Endothelial cell of umbilical vein (primary cell): ENCODE data around the gene CBFA2T3. TPM values are rescaled to one million over a fixed set of nuclear protein-coding genes. Genes with fewer than 3 reads are reported as not detected.

Source experiments
- BruUV-seq: library from RNA; stranded (reverse); fragments of 400-500 nt; replicated peaks from 2 replicates; lab custom pipeline; 2021; lab: Mats Ljungman, UMichigan
- CTCF ChIA-PET: fragments of 300-600, 350-600 bp; sonication (Branson Sonifier 250); formaldehyde crosslinking; loops from one replicate; lab custom pipeline; 2021; ENCODE audit warnings: antibody characterized with exemption, inconsistent platforms; lab: Charles Lee
- POLR2A ChIA-PET: fragments of 300-600, 350-600 bp; sonication (Branson Sonifier 250); formaldehyde crosslinking; loops from one replicate; lab custom pipeline; 2021; ENCODE audit warnings: antibody characterized with exemption, inconsistent platforms; lab: Charles Lee
- DNase-seq: peaks from one replicate; pipeline ENCODE4 v3.0.0-alpha.2; 2011; ENCODE audit warnings: low read depth, low spot score
- FAIRE-seq: peaks from 2 replicates; lab custom pipeline; 2011; peaks lifted over from hg19 to GRCh38; lab: Jason Lieb, UNC
- H2AFZ ChIP-seq: 2 replicates; pipeline ENCODE4 v1.6.0; 2012; ENCODE audit warnings: low read depth, low read length, control low read depth, inconsistent platforms
- H3K27ac ChIP-seq: 2 replicates; pipeline ENCODE4 v1.5.1; 2011; ENCODE audit warnings: low read depth, mild to moderate bottlenecking, control low read depth, low read length, moderate library complexity; ENCODE audit not compliant: insufficient read depth
- H3K27me3 ChIP-seq, 2 experiments: 2 replicates each; pipeline versions ENCODE4 v1.6.0 to v1.6.1; 2011; ENCODE audit warnings: low read length in 2 of 2, mixed read lengths in 1 of 2; ENCODE audit not compliant: control insufficient read depth in 2 of 2, insufficient read depth in 2 of 2
- H3K36me3 ChIP-seq, 2 experiments: 2 replicates in 1 of 2; 3 replicates in 1 of 2; pipeline ENCODE4 v1.5.1; 2011; ENCODE audit warnings: low read length in 2 of 2, mild to moderate bottlenecking in 1 of 2, moderate library complexity in 1 of 2; ENCODE audit not compliant: control insufficient read depth in 2 of 2, insufficient read depth in 2 of 2; ENCODE audit errors: extremely low read depth in 1 of 2
- H3K4me1 ChIP-seq: 3 replicates; pipeline ENCODE4 v1.5.1; 2011; ENCODE audit warnings: mild to moderate bottlenecking, low read length; ENCODE audit not compliant: control insufficient read depth, insufficient read depth; ENCODE audit errors: extremely low read depth
- H3K4me2 ChIP-seq: 2 replicates; pipeline ENCODE4 v1.6.1; 2011; ENCODE audit warnings: low read length, control low read depth, mixed read lengths; ENCODE audit not compliant: insufficient read depth
- H3K4me3 ChIP-seq, 3 experiments: fragments of 200-600 bp in 1 of 3; sonication (generic), shearing (Covaris generic) in 1 of 3; replicated peaks in 1 of 3; 2 replicates each; pipeline ENCODE4 v1.5.1; 2011 to 2016; ENCODE audit warnings: control low read depth in 3 of 3, low read length in 3 of 3, mild to moderate bottlenecking in 2 of 3, inconsistent platforms in 1 of 3, low read depth in 1 of 3, moderate library complexity in 1 of 3; ENCODE audit not compliant: insufficient read depth in 1 of 3
- H3K79me2 ChIP-seq: 2 replicates; pipeline ENCODE4 v1.6.0; 2012; ENCODE audit warnings: low read length, inconsistent platforms; ENCODE audit not compliant: control insufficient read depth, insufficient read depth
- H3K9ac ChIP-seq: replicated peaks from 2 replicates; pipeline ENCODE3; 2011; ENCODE audit warnings: low read length, control low read depth; ENCODE audit not compliant: insufficient read depth; ENCODE audit errors: extremely low read depth
- H3K9me1 ChIP-seq: replicated peaks from 3 replicates; pipeline ENCODE4 v1.6.0; 2011; ENCODE audit warnings: mild to moderate bottlenecking, low read length; ENCODE audit not compliant: control insufficient read depth, insufficient read depth; ENCODE audit errors: extremely low read depth
- H3K9me3 ChIP-seq: replicated peaks from 2 replicates; pipeline ENCODE4 v1.5.1; 2012; ENCODE audit warnings: low read length, inconsistent platforms; ENCODE audit not compliant: control insufficient read depth, insufficient read depth
- H4K20me1 ChIP-seq: replicated peaks from 2 replicates; pipeline ENCODE3; 2011; ENCODE audit warnings: mild to moderate bottlenecking, low read length; ENCODE audit not compliant: control insufficient read depth, insufficient read depth; ENCODE audit errors: extremely low read depth
- EZH2 ChIP-seq: IDR thresholded peaks from 2 replicates; pipeline ENCODE4 v1.6.1; 2012; ENCODE audit warnings: borderline replicate concordance, low read depth, mild to moderate bottlenecking, moderate library complexity, low read length, inconsistent platforms; ENCODE audit not compliant: severe bottlenecking
- FOS ChIP-seq: IDR thresholded peaks from 2 replicates; pipeline ENCODE4 v1.6.1; 2011; ENCODE audit warnings: mild to moderate bottlenecking, low read length, moderate library complexity, borderline replicate concordance; ENCODE audit not compliant: insufficient read depth
- GATA2 ChIP-seq: IDR thresholded peaks from 2 replicates; pipeline ENCODE4 v1.7.0; 2011; ENCODE audit warnings: low read depth, mild to moderate bottlenecking, moderate library complexity, mixed read lengths, low read length; ENCODE audit not compliant: insufficient read length, insufficient read depth
- JUN ChIP-seq: IDR thresholded peaks from 2 replicates; pipeline ENCODE4 v1.6.1; 2011; ENCODE audit warnings: borderline replicate concordance, low read depth; ENCODE audit not compliant: insufficient read length, insufficient read depth
- MYC ChIP-seq: IDR thresholded peaks from one replicate; pipeline ENCODE4 v1.6.1; 2011; ENCODE audit warnings: mild to moderate bottlenecking, low read depth, low read length
- POLR2A ChIP-seq: IDR thresholded peaks from 2 replicates; pipeline ENCODE4 v1.6.1; 2012; ENCODE audit warnings: low read depth, mild to moderate bottlenecking, control low read depth, low read length
- POLR2AphosphoS5 ChIP-seq: IDR thresholded peaks from 2 replicates; pipeline ENCODE4 v1.6.1; 2012; ENCODE audit warnings: low read depth, mild to moderate bottlenecking, control low read depth, low read length, moderate library complexity; ENCODE audit not compliant: insufficient read depth
- dilution Hi-C: fragments of 300-500 bp; cut with MboI; formaldehyde crosslinking; loops from one replicate; pipeline ENCODE4 v1.15.0; 2019; ENCODE audit warnings: low sequenced_read_pairs; ENCODE audit not compliant: extremely low pct_ligation_motif_present
- intact Hi-C: fragments of 100-400 bp; cut with micrococcal nuclease; formaldehyde crosslinking; loops from one replicate; pipeline ENCODE4 v1.10.0; 2022
- polyA plus RNA-seq, 4 experiments: library from polyadenylated mRNA; depleted of rRNA in 3 of 4; stranded (reverse) in 3 of 4; unstranded in 1 of 4; fragments of >200 nt; gene quantifications; 2 replicates each; pipeline versions ENCODE4 v1.2.1 to v1.2.3, GENCODE V29; 2011 to 2012; ENCODE audit warnings: missing spikeins in 1 of 4
- total RNA-seq: library from RNA; stranded (reverse); gene quantifications from 2 replicates; pipeline ENCODE4 v1.2.3, GENCODE V29; 2021
- TF ChIP-seq, protein P1 (sequence below), 2 donors: IDR thresholded peaks; 1 replicate in 1 of 2; 2 replicates in 1 of 2; pipeline ENCODE4 v1.5.1; 2011; ENCODE audit warnings: low read length in 2 of 2, mild to moderate bottlenecking in 2 of 2, moderate library complexity in 2 of 2, control low read depth in 1 of 2, inconsistent platforms in 1 of 2, low read depth in 1 of 2; ENCODE audit not compliant: insufficient read depth in 1 of 2; ENCODE audit errors: extremely low read depth in 1 of 2
- TF ChIP-seq, protein P2 (sequence below): IDR thresholded peaks from 2 replicates; pipeline ENCODE4 v1.6.1; 2011; ENCODE audit not compliant: insufficient read depth, insufficient read length

The CBFA2T3 gene
- total and polyA plus RNA-seq, 2 donors (not counting 3 experiments of a cell fraction or from before 2014, with no cell fraction given): not detected

DNA sequence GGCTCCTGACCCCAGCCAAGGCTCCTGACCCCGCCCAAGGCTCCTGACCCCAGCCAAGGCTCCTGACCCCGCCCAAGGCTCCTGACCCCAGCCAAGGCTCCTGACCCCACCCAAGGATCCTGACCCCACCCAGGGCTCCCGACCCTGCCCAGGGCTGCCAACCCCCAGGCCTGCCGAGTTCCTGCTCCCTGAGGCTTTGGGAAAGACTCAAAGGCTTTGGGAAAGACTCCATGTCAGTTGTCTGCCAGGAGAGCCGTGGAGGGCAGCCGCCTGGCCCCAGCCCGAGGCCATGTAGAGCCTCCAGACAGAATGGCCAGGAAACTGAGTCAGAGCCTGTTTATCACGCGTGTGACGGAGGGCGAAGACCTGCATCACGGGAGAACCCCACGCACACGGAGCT is 21.1 kb downstream of the CBFA2T3 start:
- intact Hi-C loops (no loop called here), dilution Hi-C loops (loop anchor here (25.0 kb wide), 1 partner anchor 181 kb away; no protein-coding TSS in a partner anchor)
- no peaks in the 10 kb centered on the region for H3K36me3 ChIP-seq
- no peaks in the 10 kb centered on the region for H3K4me1 ChIP-seq
- no peak overlapping the region for H2AFZ ChIP-seq
- no peak overlapping the region for H3K9ac ChIP-seq
- H3K9me3 ChIP-seq: no peaks in the 10 kb centered on the region
- no peak for FAIRE-seq
- ChIA-PET POLR2A (no interaction called here), CTCF (no interaction called here)
- no peak overlapping the region for H3K4me2 ChIP-seq
- no peak overlapping the region for H3K27ac ChIP-seq
- BruUV-seq: no TSS peak
- no peaks in the 10 kb centered on the region for H3K27me3 ChIP-seq
- no peak for TF ChIP-seq POLR2A
- TF ChIP-seq, protein P1, sequence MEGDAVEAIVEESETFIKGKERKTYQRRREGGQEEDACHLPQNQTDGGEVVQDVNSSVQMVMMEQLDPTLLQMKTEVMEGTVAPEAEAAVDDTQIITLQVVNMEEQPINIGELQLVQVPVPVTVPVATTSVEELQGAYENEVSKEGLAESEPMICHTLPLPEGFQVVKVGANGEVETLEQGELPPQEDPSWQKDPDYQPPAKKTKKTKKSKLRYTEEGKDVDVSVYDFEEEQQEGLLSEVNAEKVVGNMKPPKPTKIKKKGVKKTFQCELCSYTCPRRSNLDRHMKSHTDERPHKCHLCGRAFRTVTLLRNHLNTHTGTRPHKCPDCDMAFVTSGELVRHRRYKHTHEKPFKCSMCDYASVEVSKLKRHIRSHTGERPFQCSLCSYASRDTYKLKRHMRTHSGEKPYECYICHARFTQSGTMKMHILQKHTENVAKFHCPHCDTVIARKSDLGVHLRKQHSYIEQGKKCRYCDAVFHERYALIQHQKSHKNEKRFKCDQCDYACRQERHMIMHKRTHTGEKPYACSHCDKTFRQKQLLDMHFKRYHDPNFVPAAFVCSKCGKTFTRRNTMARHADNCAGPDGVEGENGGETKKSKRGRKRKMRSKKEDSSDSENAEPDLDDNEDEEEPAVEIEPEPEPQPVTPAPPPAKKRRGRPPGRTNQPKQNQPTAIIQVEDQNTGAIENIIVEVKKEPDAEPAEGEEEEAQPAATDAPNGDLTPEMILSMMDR (IDR thresholded peaks at IDR 0.05; ENCODE audit: extremely low read depth in 1 of 2, insufficient read depth in 1 of 2, low read depth in 1 of 2, low read length in 2 of 2): no peak
- no peak for TF ChIP-seq MYC
- TF ChIP-seq, protein P2, sequence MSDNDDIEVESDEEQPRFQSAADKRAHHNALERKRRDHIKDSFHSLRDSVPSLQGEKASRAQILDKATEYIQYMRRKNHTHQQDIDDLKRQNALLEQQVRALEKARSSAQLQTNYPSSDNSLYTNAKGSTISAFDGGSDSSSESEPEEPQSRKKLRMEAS: no peak
- no peak for TF ChIP-seq FOS
- no peak for TF ChIP-seq POLR2AphosphoS5
- TF ChIP-seq GATA2: no peak
- TF ChIP-seq JUN: no peak
- TF ChIP-seq EZH2: no peak
- no peaks in the 10 kb centered on the region for H3K79me2 ChIP-seq
- H3K4me3 ChIP-seq: no peak overlapping the region
- no peaks in the 10 kb centered on the region for H4K20me1 ChIP-seq
- no peaks in the 10 kb centered on the region for H3K9me1 ChIP-seq
- no peak for DNase-seq
